ENCODE data around the gene ZNF777.
"Not testable (repeated sequence)": the region's sequence is repeated elsewhere in the genome, so short reads cannot be mapped to it uniquely, and the experiment has no call there.

Gene ZNF777

DNA sequence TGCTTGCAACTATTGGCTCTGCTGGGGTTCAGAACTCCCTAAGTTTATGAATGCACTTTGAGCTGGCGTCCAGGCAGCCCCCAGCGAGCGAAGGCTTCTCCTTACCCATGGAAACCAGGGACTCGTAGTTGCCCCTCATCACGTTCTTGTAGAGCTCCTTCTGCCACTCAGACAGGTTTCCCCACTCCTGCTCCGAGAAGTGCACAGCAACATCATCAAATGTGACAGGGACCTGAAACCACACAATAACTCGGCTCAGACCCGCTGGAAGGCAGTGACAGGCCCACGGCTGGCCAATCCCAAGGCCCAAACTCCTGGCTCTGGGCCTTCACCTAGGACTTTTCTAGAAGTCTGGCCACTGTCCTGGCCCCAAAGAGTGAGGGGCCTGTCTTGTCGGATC is 6.9 kb downstream of the ZNF777 start:
- in situ Hi-C loops (cut with MboI; ENCODE audit: low sequenced_read_pairs): no loop called here
- Histone ChIP-seq H3K9me3 (no peaks in the 10 kb centered on the region), H3K27me3 (ENCODE audit: low read depth) (no peaks in the 10 kb centered on the region), H3K4me1 (peaks cover 18% of the 10 kb centered on the region), H3K36me3 (replicated peaks) (peaks cover 47% of the 10 kb centered on the region), H3K4me3 (no peak overlapping the region)
- DNase-seq (ENCODE audit: low spot score in 2 of 2): no peak

DNA sequence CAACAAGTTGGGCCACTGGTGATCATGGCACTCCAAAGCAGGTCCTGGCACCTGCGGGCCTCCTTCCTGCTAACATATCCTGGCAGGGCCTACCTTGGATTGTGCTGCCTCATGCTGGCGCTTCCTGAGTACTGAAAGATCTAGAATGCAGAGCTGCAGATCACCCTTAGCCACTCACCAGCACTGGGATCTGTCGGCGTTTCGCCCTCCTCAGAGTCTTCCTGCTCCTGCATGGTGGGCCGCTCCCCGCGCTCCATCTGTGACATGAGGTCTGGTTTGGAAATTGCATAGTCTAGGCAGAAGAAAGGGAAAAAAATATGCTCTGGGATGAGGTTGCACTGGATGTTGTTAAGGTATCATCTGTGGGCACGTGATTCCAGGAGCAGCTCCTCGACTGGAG is 10.0 kb downstream of the ZNF777 start:
- DNase-seq (ENCODE audit: low spot score in 2 of 2): no peak
- Histone ChIP-seq H3K4me1 (no peaks in the 10 kb centered on the region), H3K4me3 (no peak overlapping the region), H3K36me3 (replicated peaks) (peaks cover 60% of the 10 kb centered on the region), H3K9me3 (no peaks in the 10 kb centered on the region), H3K27me3 (ENCODE audit: low read depth) (no peaks in the 10 kb centered on the region)
- in situ Hi-C loops (cut with MboI; ENCODE audit: low sequenced_read_pairs): no loop called here

DNA sequence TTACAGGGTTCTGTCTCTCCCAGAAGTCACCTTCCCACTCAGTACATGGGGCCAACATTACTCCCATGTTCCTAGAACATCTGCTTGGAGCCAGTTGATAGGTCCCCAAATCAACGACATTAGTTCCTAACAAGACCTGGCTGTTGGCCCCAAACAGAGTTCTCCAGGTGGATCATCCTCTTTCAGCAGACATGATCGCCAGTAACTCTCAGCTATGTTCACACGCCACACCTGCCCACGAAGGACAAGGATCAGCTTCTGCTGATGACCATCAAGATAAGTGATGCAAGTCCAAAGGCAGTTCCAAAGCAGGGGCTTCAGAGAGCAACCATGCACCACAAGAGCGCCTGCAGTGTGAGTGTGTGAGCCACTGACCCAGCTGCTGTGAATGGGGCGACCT is 11.0 kb downstream of the ZNF777 start:
- in situ Hi-C loops (cut with MboI; ENCODE audit: low sequenced_read_pairs): no loop called here
- Histone ChIP-seq H3K9me3 (no peaks in the 10 kb centered on the region), H3K36me3 (replicated peaks) (peaks cover 54% of the 10 kb centered on the region), H3K4me3 (no peak overlapping the region), H3K27me3 (ENCODE audit: low read depth) (no peaks in the 10 kb centered on the region), H3K4me1 (no peaks in the 10 kb centered on the region)
- DNase-seq (ENCODE audit: low spot score in 2 of 2): no peak

- Histone ChIP-seq H3K27me3 (ENCODE audit: low read depth) (no peaks in the 10 kb centered on the region), H3K4me1 (no peaks in the 10 kb centered on the region), H3K36me3 (replicated peaks) (peaks cover 45% of the 10 kb centered on the region), H3K4me3 (no peak overlapping the region), H3K9me3 (no peaks in the 10 kb centered on the region)
- in situ Hi-C loops (cut with MboI; ENCODE audit: low sequenced_read_pairs): no loop called here
- DNase-seq (ENCODE audit: low spot score in 2 of 2): no peak
Observed at GRCh38 chr7:149448961-149449360, 11.9 kb downstream of the ZNF777 start.

- H3K27me3 ChIP-seq (ENCODE audit: low read depth); H3K4me3 ChIP-seq; DNase-seq (ENCODE audit: low spot score in 2 of 2); H3K9me3 ChIP-seq; H3K4me1 ChIP-seq; in situ Hi-C loops (cut with MboI; ENCODE audit: low sequenced_read_pairs): not testable (repeated sequence)
- H3K36me3 ChIP-seq (replicated peaks): peaks cover 41% of the 10 kb centered on the region
Observed at GRCh38 chr7:149446026-149446425, 14.8 kb downstream of the ZNF777 start.

DNA sequence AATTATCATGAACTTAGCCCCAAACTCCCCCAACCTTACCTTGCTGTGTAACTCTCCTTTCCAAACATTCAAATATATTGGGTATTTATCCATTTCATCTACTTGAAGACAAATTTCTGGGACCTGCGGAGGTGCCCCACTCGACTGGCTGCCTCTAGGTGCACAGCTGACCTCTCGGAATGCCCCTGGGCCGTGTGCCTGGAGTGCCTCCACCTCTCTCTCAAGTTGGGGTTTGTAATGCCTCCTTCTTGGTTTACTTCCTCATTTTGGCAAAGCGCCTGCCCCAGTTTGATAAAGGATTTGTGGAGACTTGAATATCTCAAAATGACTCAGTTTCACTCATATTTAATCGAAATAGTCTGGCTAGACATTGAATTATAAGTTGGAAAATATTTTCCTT is 16.6 kb downstream of the ZNF777 start:
- Histone ChIP-seq H3K27me3 (ENCODE audit: low read depth) (no peaks in the 10 kb centered on the region), H3K9me3 (no peaks in the 10 kb centered on the region), H3K4me3 (no peak overlapping the region), H3K36me3 (replicated peaks) (peaks cover 27% of the 10 kb centered on the region), H3K4me1 (no peaks in the 10 kb centered on the region)
- no peak for DNase-seq (ENCODE audit: low spot score in 2 of 2)
- in situ Hi-C loops (cut with MboI; ENCODE audit: low sequenced_read_pairs): no loop called here

GRCh38 chr7:149443523-149443922 is 17.3 kb downstream of the ZNF777 start:
- no peak overlapping the region for H3K4me3 ChIP-seq
- H3K9me3 ChIP-seq: no peaks in the 10 kb centered on the region
- peaks cover 23% of the 10 kb centered on the region for H3K36me3 ChIP-seq (replicated peaks)
- in situ Hi-C loops (cut with MboI; ENCODE audit: low sequenced_read_pairs): no loop called here
- H3K27me3 ChIP-seq (ENCODE audit: low read depth): no peaks in the 10 kb centered on the region
- no peak for DNase-seq (ENCODE audit: low spot score in 2 of 2)
- H3K4me1 ChIP-seq: no peaks in the 10 kb centered on the region

DNA sequence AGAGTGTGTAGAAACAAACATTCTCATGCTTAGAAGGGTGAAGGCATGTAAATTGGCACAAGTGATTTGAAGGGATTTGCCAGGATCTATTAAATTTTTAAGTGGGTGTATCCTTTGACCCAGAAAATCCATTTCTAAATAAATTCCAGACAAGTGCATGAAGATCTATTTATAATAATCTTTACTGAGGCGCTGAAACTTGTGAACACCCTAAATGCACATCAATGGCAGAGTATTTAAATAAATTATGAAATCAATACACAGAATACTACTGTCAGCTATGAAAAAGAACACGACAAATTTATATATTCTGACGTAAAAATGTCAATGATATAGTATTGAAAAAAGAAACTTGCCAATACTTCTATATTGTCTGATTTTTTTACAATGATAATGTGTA is 17.9 kb downstream of the ZNF777 start:
- in situ Hi-C loops (cut with MboI; ENCODE audit: low sequenced_read_pairs): no loop called here
- no peak overlapping the region for H3K4me3 ChIP-seq
- H3K4me1 ChIP-seq: no peaks in the 10 kb centered on the region
- no peaks in the 10 kb centered on the region for H3K9me3 ChIP-seq
- peaks cover 23% of the 10 kb centered on the region for H3K36me3 ChIP-seq (replicated peaks)
- no peaks in the 10 kb centered on the region for H3K27me3 ChIP-seq (ENCODE audit: low read depth)
- no peak for DNase-seq (ENCODE audit: low spot score in 2 of 2)

DNA sequence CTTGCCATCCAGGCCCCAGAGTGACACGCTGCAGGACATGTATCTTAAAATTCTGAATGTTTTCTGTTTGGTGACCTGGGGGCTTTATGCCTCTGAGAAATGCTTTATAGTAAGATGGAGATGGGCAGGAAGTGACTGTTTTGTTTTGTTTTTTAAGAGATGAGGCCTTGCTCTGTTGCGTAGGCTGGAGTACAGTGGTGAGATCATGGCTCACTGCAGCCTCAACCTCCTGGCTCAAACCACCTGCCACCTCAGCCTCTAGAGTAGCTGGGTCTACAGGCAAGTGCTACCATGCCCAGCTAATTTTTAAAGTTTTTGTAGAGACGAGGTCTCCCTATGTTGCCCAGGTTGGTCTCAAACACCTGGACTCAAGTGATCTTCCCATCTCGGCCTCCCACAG is 20.6 kb downstream of the ZNF777 start:
- no peak overlapping the region for H3K4me3 ChIP-seq
- no peaks in the 10 kb centered on the region for H3K4me1 ChIP-seq
- in situ Hi-C loops (cut with MboI; ENCODE audit: low sequenced_read_pairs): no loop called here
- H3K27me3 ChIP-seq (ENCODE audit: low read depth): no peaks in the 10 kb centered on the region
- no peak for DNase-seq (ENCODE audit: low spot score in 2 of 2)
- H3K9me3 ChIP-seq: no peaks in the 10 kb centered on the region
- peaks cover 12% of the 10 kb centered on the region for H3K36me3 ChIP-seq (replicated peaks)

- H3K4me1 ChIP-seq: no peaks in the 10 kb centered on the region
- peaks cover 27% of the 10 kb centered on the region for H3K36me3 ChIP-seq (replicated peaks)
- in situ Hi-C loops (cut with MboI; ENCODE audit: low sequenced_read_pairs): no loop called here
- H3K9me3 ChIP-seq: no peaks in the 10 kb centered on the region
- DNase-seq (ENCODE audit: low spot score in 2 of 2): no peak
- no peak overlapping the region for H3K4me3 ChIP-seq
- no peaks in the 10 kb centered on the region for H3K27me3 ChIP-seq (ENCODE audit: low read depth)
Observed at GRCh38 chr7:149436358-149436757, 24.5 kb downstream of the ZNF777 start.

- Histone ChIP-seq H3K4me3 (no peak overlapping the region), H3K4me1 (no peaks in the 10 kb centered on the region), H3K36me3 (replicated peaks) (peaks cover 18% of the 10 kb centered on the region), H3K27me3 (ENCODE audit: low read depth) (no peaks in the 10 kb centered on the region), H3K9me3 (no peaks in the 10 kb centered on the region)
- in situ Hi-C loops (cut with MboI; ENCODE audit: low sequenced_read_pairs): no loop called here
- DNase-seq (ENCODE audit: low spot score in 2 of 2): no peak
Observed at GRCh38 chr7:149433124-149433523, 27.7 kb downstream of the ZNF777 start.

DNA sequence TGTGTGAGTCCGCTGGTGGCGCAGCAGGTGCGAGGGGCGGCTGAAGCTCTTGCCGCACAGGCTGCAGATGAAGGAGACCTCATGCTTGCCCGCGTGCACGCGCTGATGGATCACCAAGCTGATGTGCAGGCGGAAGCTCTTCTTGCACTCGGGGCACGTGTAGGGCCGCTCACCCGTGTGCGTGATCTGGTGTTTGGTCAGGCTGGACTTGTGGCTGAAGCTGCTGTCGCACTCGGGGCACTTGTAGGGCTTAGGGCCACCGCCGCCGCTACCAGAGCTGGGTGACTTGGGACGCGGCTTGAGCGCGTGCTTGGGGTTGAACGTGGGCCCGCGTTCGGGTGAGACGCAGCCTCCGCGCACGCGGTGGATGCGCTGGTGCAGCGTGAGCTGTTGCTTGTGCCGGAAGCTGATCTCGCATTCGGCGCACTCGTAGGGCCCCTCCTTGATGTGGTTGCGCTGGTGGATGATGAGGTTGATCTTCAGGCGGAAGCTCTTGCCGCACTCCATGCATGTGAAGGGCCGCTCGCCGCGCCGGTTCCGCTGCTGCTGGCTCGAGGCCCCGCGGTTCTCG is 28.7 kb downstream of the ZNF777 start:
- Histone ChIP-seq H3K9me3 (no peaks in the 10 kb centered on the region), H3K4me1 (no peaks in the 10 kb centered on the region), H3K36me3 (replicated peaks) (peaks cover 18% of the 10 kb centered on the region), H3K4me3 (no peak overlapping the region), H3K27me3 (ENCODE audit: low read depth) (no peaks in the 10 kb centered on the region)
- DNase-seq (ENCODE audit: low spot score in 2 of 2): no peak
- in situ Hi-C loops (cut with MboI; ENCODE audit: low sequenced_read_pairs): no loop called here

GRCh38 chr7:149431486-149432120 is 29.3 kb downstream of the ZNF777 start:
- Histone ChIP-seq H3K4me3 (no peak overlapping the region), H3K9me3 (no peaks in the 10 kb centered on the region), H3K4me1 (no peaks in the 10 kb centered on the region), H3K36me3 (replicated peaks) (peaks cover 18% of the 10 kb centered on the region), H3K27me3 (ENCODE audit: low read depth) (no peaks in the 10 kb centered on the region)
- in situ Hi-C loops (cut with MboI; ENCODE audit: low sequenced_read_pairs): no loop called here
- DNase-seq (ENCODE audit: low spot score in 2 of 2): no peak

DNA sequence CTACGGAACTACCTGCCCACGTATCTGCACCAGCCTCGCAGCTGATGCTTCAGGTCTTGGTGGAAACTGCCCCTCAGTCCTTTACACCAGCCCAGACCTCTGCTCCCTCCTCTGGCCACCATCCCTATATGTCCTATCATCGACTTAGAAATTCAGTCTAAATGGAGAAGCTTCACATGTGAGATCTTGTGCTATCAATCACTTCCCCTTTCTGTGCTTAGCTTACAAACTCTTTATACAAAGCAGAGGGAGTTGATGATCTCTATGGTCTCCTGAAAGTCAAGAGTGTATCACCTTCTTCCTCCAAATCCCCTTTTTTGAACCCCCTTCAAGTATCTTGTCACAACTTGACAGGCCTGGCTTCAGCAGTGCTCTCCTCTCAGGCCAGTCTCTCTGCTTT is 30.7 kb downstream of the ZNF777 start:
- Histone ChIP-seq H3K4me3 (no peak overlapping the region), H3K36me3 (replicated peaks) (peaks cover 15% of the 10 kb centered on the region), H3K4me1 (no peaks in the 10 kb centered on the region), H3K9me3 (no peaks in the 10 kb centered on the region), H3K27me3 (ENCODE audit: low read depth) (no peaks in the 10 kb centered on the region)
- DNase-seq (ENCODE audit: low spot score in 2 of 2): no peak
- in situ Hi-C loops (cut with MboI; ENCODE audit: low sequenced_read_pairs): no loop called here

DNA sequence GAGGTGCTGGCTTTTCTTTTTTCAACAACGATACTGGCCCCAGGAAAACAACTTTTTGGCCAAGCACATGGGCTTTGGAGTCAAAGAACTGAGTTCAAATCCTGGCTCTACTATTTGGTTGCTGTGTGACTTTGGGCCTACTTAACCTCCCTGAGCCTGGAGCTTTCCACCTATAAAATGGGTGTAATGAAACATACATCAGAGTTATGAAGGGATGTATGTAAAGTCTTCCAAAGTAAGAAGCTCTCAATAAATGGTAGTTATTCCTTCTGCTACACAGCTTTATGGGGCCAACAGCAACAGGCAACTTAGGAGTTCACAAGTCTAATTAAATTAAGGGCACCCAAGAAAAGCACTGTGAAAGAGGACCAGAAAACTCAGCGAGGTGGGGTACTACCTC is 33.0 kb downstream of the ZNF777 start:
- Histone ChIP-seq H3K4me1 (no peaks in the 10 kb centered on the region), H3K9me3 (no peaks in the 10 kb centered on the region), H3K4me3 (no peak overlapping the region), H3K27me3 (ENCODE audit: low read depth) (no peaks in the 10 kb centered on the region), H3K36me3 (replicated peaks) (peaks cover 7% of the 10 kb centered on the region)
- in situ Hi-C loops (cut with MboI; ENCODE audit: low sequenced_read_pairs): no loop called here
- no peak for DNase-seq (ENCODE audit: low spot score in 2 of 2)
